ENCODE results near the gene DDX47. TPM values are rescaled to one million over a fixed set of nuclear protein-coding genes. Genes with fewer than 3 reads are reported as not detected.
A peak's percentile ranks its signal among the peaks of the same experiment; 100 is the strongest.

The DDX47 gene
- total and polyA plus RNA-seq, 8 donors = 9.6 to 108 (median 31.8) TPM

- peaks cover 13 to 44% (median 33%) of the 10 kb centered on the region in 4 donors for H3K4me1 ChIP-seq
- DNase-seq = no peak
- 92 to 98% (median 95%) methylated on average over 2 of the region's 2 CpGs for WGBS, 5 donors
- TF ChIP-seq POLR2AphosphoS5 (IDR thresholded peaks at IDR 0.05) = no peak
- no peak for TF ChIP-seq POLR2A (IDR thresholded peaks at IDR 0.05)
- TF ChIP-seq EP300 (IDR thresholded peaks at IDR 0.05) = no peak
- TF ChIP-seq, protein P1, sequence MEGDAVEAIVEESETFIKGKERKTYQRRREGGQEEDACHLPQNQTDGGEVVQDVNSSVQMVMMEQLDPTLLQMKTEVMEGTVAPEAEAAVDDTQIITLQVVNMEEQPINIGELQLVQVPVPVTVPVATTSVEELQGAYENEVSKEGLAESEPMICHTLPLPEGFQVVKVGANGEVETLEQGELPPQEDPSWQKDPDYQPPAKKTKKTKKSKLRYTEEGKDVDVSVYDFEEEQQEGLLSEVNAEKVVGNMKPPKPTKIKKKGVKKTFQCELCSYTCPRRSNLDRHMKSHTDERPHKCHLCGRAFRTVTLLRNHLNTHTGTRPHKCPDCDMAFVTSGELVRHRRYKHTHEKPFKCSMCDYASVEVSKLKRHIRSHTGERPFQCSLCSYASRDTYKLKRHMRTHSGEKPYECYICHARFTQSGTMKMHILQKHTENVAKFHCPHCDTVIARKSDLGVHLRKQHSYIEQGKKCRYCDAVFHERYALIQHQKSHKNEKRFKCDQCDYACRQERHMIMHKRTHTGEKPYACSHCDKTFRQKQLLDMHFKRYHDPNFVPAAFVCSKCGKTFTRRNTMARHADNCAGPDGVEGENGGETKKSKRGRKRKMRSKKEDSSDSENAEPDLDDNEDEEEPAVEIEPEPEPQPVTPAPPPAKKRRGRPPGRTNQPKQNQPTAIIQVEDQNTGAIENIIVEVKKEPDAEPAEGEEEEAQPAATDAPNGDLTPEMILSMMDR (IDR thresholded peaks at IDR 0.05) = no peak
- intact Hi-C loops (cut with DNase I; ENCODE audit: low total_unique reads) = no loop called here
- no peaks in the 10 kb centered on the region for H3K36me3 ChIP-seq
- no peaks in the 10 kb centered on the region for H3K27me3 ChIP-seq
- peak overlapping the region in 4 of 5 donors; percentile 51 to 94 (median 84) for H3K27ac ChIP-seq
- H3K4me3 ChIP-seq = no peak overlapping the region
- H3K9me3 ChIP-seq = no peaks in the 10 kb centered on the region
Observed at GRCh38 chr12:12784116-12784515, 29.0 kb upstream of the DDX47 start.

DNA sequence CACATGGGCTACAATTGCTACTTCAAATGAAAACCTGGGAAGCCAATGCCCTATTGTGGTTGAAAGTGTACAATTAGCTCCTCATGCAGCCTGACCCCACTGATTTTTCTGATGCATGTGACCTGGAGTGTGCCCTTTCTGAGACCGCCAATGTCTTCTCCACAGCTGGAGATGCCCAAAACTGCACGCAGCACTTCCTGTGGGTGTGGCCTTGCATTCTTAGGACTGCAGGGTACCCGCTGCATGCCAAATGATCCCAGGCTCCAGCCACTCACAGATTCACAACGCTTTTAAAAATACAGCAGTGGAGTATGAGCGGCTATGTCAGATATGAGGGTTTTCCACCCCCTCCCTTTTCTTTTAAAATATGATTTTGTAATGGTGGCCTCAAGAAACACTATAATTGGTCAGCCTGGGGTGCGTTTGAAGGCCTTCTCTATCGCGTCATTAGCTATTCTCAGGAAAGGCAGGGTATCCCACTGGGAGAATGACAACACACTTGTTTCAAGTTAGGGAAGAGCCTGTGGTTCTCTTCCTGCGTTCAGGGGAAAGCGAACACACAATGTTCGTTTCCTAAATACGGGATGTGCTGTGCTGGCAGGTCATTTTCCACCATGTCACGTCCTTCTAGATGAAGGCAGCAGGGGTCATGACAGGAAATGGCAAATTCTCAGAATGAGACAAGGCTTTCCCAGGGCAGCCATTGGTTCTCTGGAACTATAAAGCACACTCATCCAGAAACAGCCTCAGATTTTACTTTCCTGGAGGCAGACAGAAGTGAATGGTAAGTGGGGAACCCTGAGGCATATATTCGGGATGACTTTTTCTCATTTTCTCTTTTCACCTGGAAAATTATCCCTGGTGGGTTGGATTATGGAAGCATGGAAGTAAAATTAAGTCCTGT is 28.0 kb upstream of the DDX47 start, which contains the start of gene APOLD1:
Gene APOLD1, plus strand, starts transcription at position 749 of the 904 bp plus-strand sequence. Its CDS starts 33 bp downstream, at position 782.
- Histone ChIP-seq H3K9me3 (no peaks in the 10 kb centered on the region), H3K4me3 (peak within 1 kb of the TSS; percentile 55 to 73 (median 63)), H3K4me1 (peaks cover 9 to 38% (median 25%) of the 10 kb centered on the region in 4 donors), H3K36me3 (no peaks in the 10 kb centered on the region), H3K27ac (peak within 1 kb of the TSS; percentile 88 to 94 (median 91)), H3K27me3 (no peaks in the 10 kb centered on the region)
- DNase-seq = peak in 1 of 2 donors; percentile 75
- TF ChIP-seq, protein P1 (IDR thresholded peaks at IDR 0.05) = no peak
- peak; percentile 76 to 89 (median 89) for TF ChIP-seq POLR2AphosphoS5 (IDR thresholded peaks at IDR 0.05)
- peak; percentile 96 for TF ChIP-seq EP300 (IDR thresholded peaks at IDR 0.05)
- peak in 1 of 4 donors; percentile 24 for TF ChIP-seq POLR2A (IDR thresholded peaks at IDR 0.05)
- WGBS, 5 donors = 79 to 86% (median 81%) methylated on average over 14 of the region's 14 CpGs
- intact Hi-C loops (cut with DNase I; ENCODE audit: low total_unique reads) = no loop called here

- intact Hi-C loops (cut with DNase I; ENCODE audit: low total_unique reads) = no loop called here
Observed at GRCh38 chr12:12786351-12786705, 26.8 kb upstream of the DDX47 start.

More at GRCh38 chr12:12786351-12786705, 26.8 kb upstream of the DDX47 start:
- H3K4me3 ChIP-seq = peak overlapping the region; percentile 55 to 73 (median 63)
- H3K36me3 ChIP-seq = no peaks in the 10 kb centered on the region
- TF ChIP-seq EP300 (IDR thresholded peaks at IDR 0.05) = no peak
- TF ChIP-seq POLR2AphosphoS5 (IDR thresholded peaks at IDR 0.05) = no peak
- TF ChIP-seq, protein P1 (IDR thresholded peaks at IDR 0.05) = no peak
- TF ChIP-seq POLR2A (IDR thresholded peaks at IDR 0.05) = no peak
- H3K9me3 ChIP-seq = no peaks in the 10 kb centered on the region
- 13 to 24% (median 20%) methylated on average over 4 of the region's 4 CpGs for WGBS, 5 donors
- H3K4me1 ChIP-seq = peaks cover 9 to 37% (median 26%) of the 10 kb centered on the region in 4 donors
- H3K27me3 ChIP-seq = no peaks in the 10 kb centered on the region
- peak overlapping the region; percentile 88 to 94 (median 91) for H3K27ac ChIP-seq
- DNase-seq = no peak
